ENCODE measurements around the gene FDXR. TPM values are rescaled to one million over a fixed set of nuclear protein-coding genes. Genes with fewer than 3 reads are reported as not detected.

Gene FDXR
- total RNA-seq, 1 donor from 2014 or later = 30.8 TPM

- DNase-seq (ENCODE audit: low read depth) (no peak), FAIRE-seq (no peak)
- no peak overlapping the region for H3K4me3 ChIP-seq (ENCODE audit: low read depth, low read length)
- H3K36me3 ChIP-seq (ENCODE audit: control insufficient read depth, insufficient read depth, low read length) = peaks cover 4% of the 10 kb centered on the region
- TF ChIP-seq CTCF (IDR thresholded peaks at IDR 0.05; ENCODE audit: insufficient read depth, low read length, severe bottlenecking) = no peak
- peaks cover 41% of the 10 kb centered on the region for H3K27me3 ChIP-seq (ENCODE audit: control insufficient read depth, insufficient read depth, low read length)
Observed at GRCh38 chr17:74858672-74859458, 13.9 kb downstream of the FDXR start.

- no peak for FAIRE-seq
- peaks cover 42% of the 10 kb centered on the region for H3K27me3 ChIP-seq (ENCODE audit: control insufficient read depth, insufficient read depth, low read length)
Observed at GRCh38 chr17:74857191-74857590, 15.6 kb downstream of the FDXR start.

DNA sequence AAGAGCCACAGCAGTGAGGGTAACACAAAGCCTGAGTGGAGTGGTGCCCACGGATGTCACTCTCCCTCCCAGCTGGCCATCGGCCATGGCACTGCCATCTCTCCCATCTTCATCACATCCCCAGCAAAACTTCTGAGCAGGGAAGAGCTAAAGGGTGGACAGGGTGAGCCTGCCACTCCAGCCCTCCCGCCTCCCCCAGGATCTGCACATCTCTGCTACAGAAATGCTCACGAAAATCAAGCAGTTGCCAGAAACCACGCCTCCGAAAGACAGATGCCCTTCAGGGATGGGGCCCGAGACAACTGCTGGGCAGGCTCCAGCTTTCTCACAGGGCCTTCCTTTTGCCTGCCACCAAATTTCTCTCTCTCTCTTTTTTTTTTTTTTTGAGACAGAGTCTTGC lies 16.7 kb downstream of the FDXR start:
- FAIRE-seq = no peak
- H3K36me3 ChIP-seq (ENCODE audit: control insufficient read depth, insufficient read depth, low read length) = no peaks in the 10 kb centered on the region
- no peak for DNase-seq (ENCODE audit: low read depth)
- TF ChIP-seq CTCF (IDR thresholded peaks at IDR 0.05; ENCODE audit: insufficient read depth, low read length, severe bottlenecking) = no peak
- no peak overlapping the region for H3K4me3 ChIP-seq (ENCODE audit: low read depth, low read length)
- peaks cover 38% of the 10 kb centered on the region for H3K27me3 ChIP-seq (ENCODE audit: control insufficient read depth, insufficient read depth, low read length)

More at GRCh38 chr17:74857191-74857590, 15.6 kb downstream of the FDXR start:
- no peak for TF ChIP-seq CTCF (IDR thresholded peaks at IDR 0.05; ENCODE audit: insufficient read depth, low read length, severe bottlenecking)
- Histone ChIP-seq H3K4me3 (ENCODE audit: low read depth, low read length) (no peak overlapping the region), H3K36me3 (ENCODE audit: control insufficient read depth, insufficient read depth, low read length) (no peaks in the 10 kb centered on the region)
- DNase-seq (ENCODE audit: low read depth) = no peak

GRCh38 chr17:74855323-74855722 lies 17.5 kb downstream of the FDXR start:
- Histone ChIP-seq H3K4me3 (ENCODE audit: low read depth, low read length) (no peak overlapping the region), H3K36me3 (ENCODE audit: control insufficient read depth, insufficient read depth, low read length) (no peaks in the 10 kb centered on the region), H3K27me3 (ENCODE audit: control insufficient read depth, insufficient read depth, low read length) (peaks cover 37% of the 10 kb centered on the region)
- TF ChIP-seq CTCF (IDR thresholded peaks at IDR 0.05; ENCODE audit: insufficient read depth, low read length, severe bottlenecking) = no peak
- FAIRE-seq = no peak
- no peak for DNase-seq (ENCODE audit: low read depth)

GRCh38 chr17:74854792-74855191 lies 18.0 kb downstream of the FDXR start:
- no peak for TF ChIP-seq CTCF (IDR thresholded peaks at IDR 0.05; ENCODE audit: insufficient read depth, low read length, severe bottlenecking)

GRCh38 chr17:74853669-74854068 lies 19.1 kb downstream of the FDXR start:
- DNase-seq (ENCODE audit: low read depth) (no peak), FAIRE-seq (no peak)
- Histone ChIP-seq H3K27me3 (ENCODE audit: control insufficient read depth, insufficient read depth, low read length) (peaks cover 24% of the 10 kb centered on the region), H3K36me3 (ENCODE audit: control insufficient read depth, insufficient read depth, low read length) (no peaks in the 10 kb centered on the region), H3K4me3 (ENCODE audit: low read depth, low read length) (no peak overlapping the region)
- TF ChIP-seq CTCF (IDR thresholded peaks at IDR 0.05; ENCODE audit: insufficient read depth, low read length, severe bottlenecking) = no peak

More at GRCh38 chr17:74854792-74855191, 18.0 kb downstream of the FDXR start:
- DNase-seq (ENCODE audit: low read depth) = no peak
- Histone ChIP-seq H3K4me3 (ENCODE audit: low read depth, low read length) (no peak overlapping the region), H3K27me3 (ENCODE audit: control insufficient read depth, insufficient read depth, low read length) (peaks cover 33% of the 10 kb centered on the region), H3K36me3 (ENCODE audit: control insufficient read depth, insufficient read depth, low read length) (no peaks in the 10 kb centered on the region)
- no peak for FAIRE-seq

Data from bronchial epithelial cell (primary cell).